ENCODE data around the gene SRGAP2C.
A peak's percentile ranks its signal among the peaks of the same experiment; 100 is the strongest.
"Not testable (repeated sequence)": the region's sequence is repeated elsewhere in the genome, so short reads cannot be mapped to it uniquely, and the experiment has no call there.

The SRGAP2C gene

DNA sequence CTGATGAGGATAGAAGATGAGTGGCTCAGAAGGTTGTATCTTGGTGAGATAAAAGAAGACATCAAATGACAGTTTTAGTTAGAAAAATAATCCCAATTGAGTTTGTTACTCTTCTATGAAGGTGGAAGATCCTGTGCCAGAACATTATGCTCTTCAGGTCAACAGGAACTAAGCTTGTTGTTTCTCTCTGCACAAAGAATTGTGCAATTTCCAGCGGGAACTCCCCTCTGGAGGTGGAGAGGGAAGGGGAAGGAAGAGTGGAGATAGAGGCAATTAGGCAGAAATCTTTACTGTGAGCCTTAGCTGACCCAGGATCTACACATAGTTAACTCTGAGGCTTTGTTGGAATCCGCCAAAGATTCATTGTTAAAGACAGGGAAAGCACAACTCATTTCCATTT is 77.4 kb downstream of the SRGAP2C start:
- H3K9me3 ChIP-seq; H3K36me3 ChIP-seq; H3K4me3 ChIP-seq (ENCODE audit: low read depth in 1 of 2, low read length in 1 of 2); H3K27me3 ChIP-seq; H3K27ac ChIP-seq; H3K4me1 ChIP-seq (ENCODE audit: control insufficient read depth in 1 of 2, insufficient read depth in 1 of 2, low read depth in 1 of 2, low read length in 1 of 2): not testable (repeated sequence)

DNA sequence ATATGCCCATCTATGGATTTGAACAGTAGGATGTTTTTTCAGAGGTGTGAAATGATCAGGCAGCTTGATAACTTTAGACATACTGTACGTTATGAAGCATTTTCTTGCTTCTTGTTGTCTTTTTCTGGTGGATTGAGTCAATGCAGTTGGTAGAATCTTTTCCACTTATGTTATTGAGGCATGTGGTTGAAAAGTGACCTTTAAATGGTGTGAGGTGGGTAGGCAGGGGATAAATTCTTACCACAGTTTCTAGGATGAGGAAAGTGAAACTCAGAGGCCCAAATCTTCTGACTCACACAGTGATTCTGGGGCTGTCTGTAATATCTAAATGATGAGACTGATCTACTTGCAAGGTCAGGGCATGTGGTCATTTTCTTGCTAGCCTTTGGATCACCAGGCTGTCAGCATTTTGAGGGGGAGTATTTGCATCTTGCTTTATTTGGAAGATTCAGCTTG is 79.0 kb downstream of the SRGAP2C start:
- H3K27me3 ChIP-seq; H3K27ac ChIP-seq; H3K36me3 ChIP-seq; H3K4me3 ChIP-seq (ENCODE audit: low read depth in 1 of 2, low read length in 1 of 2); H3K9me3 ChIP-seq; H3K4me1 ChIP-seq (ENCODE audit: control insufficient read depth in 1 of 2, insufficient read depth in 1 of 2, low read depth in 1 of 2, low read length in 1 of 2): not testable (repeated sequence)

DNA sequence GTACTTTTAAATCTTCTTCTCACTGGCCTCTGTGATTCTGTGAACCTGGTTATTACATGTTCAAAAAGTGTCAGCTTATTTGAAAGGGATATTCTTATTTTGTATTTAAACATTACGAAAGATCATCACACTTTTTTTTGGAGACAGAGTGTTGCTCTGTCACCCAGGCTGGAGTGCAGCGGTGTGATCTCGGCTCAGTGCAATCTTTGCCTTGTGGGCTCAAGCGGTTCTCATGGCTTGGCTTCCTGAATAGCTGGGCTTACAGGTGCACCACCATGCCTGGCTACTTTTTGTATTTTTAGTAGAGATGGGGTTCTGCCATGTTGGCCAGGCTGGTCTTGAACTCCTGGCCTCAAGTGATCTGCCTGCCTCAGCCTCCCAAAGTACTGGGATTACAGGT is 82.3 kb downstream of the SRGAP2C start:
- not testable (repeated sequence) for H3K4me1 ChIP-seq (ENCODE audit: control insufficient read depth in 1 of 2, insufficient read depth in 1 of 2, low read depth in 1 of 2, low read length in 1 of 2); H3K4me3 ChIP-seq (ENCODE audit: low read depth in 1 of 2, low read length in 1 of 2); H3K27ac ChIP-seq; H3K36me3 ChIP-seq; H3K27me3 ChIP-seq; H3K9me3 ChIP-seq

DNA sequence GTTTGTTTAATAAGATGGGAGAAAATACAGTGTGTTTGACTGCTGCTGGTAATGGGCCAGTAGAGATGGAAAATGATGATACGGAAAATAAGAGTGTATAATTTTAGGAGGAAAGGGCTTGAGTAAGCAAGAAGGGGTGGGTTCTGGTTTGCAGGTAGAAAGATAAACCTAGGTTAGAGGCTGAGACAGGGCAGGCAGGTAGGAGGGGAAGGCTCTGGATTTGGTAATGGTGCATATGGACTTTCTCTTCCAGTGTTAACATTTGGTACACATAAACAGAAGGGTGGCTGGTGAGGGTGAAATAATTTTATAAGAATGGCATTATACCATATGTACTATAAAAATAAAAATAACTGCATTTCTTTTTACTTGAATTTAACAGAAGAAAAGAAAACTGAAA is 84.5 kb downstream of the SRGAP2C start:
- H3K27me3 ChIP-seq; H3K27ac ChIP-seq; H3K36me3 ChIP-seq; H3K4me1 ChIP-seq (ENCODE audit: control insufficient read depth in 1 of 2, insufficient read depth in 1 of 2, low read depth in 1 of 2, low read length in 1 of 2); H3K9me3 ChIP-seq; H3K4me3 ChIP-seq (ENCODE audit: low read depth in 1 of 2, low read length in 1 of 2): not testable (repeated sequence)

DNA sequence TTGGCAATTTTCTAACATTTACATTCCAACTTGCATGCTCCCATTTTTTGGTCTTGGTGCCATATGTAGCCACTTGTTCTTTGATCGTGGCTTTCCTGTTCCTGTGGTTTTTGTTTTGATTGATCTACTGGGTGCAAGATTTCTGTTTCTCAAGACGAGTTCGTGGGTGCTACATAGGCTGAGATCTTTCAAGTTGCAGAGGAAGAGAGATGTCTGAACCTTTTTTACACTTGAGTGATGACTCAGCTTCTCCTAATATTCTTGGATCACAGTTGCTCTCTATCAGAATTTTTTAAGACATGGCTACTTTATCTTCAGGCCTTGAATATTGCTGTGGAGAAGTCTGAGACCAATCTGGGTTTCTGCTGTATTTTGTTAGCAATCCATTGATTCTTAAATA is 85.2 kb downstream of the SRGAP2C start:
- not testable (repeated sequence) for H3K4me1 ChIP-seq (ENCODE audit: control insufficient read depth in 1 of 2, insufficient read depth in 1 of 2, low read depth in 1 of 2, low read length in 1 of 2); H3K36me3 ChIP-seq; H3K9me3 ChIP-seq; H3K27me3 ChIP-seq; H3K4me3 ChIP-seq (ENCODE audit: low read depth in 1 of 2, low read length in 1 of 2)
- peak overlapping the region; percentile 58 for H3K27ac ChIP-seq

DNA sequence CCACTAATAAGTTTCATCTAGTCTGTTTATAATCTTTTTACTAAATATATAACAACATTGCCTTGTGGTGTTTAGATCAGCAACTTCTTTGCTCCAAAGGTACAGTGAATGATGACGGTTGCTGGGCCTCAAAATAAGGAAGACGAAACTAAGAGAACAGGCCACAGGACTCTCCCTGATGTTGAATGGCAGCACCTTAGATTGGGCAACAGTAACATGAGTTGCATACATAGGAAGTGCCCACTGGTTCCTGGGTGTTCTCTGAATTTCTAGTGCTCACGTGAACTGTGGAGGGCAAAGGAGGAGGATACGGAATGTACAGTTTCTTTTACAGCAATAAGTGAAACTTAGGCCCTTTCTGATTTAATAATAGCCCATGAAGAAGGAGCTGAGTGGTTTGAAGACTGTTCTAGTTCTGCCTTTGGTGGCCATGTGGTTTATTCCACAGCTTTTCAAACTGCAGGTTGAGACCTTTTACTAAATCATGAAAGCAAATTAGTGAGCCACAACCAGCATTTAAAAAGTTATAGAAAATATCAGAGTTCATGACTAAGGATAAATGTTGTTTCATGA is 86.5 kb downstream of the SRGAP2C start:
- not testable (repeated sequence) for H3K4me1 ChIP-seq (ENCODE audit: control insufficient read depth in 1 of 2, insufficient read depth in 1 of 2, low read depth in 1 of 2, low read length in 1 of 2); H3K27me3 ChIP-seq
- peak overlapping the region; percentile 69 for H3K27ac ChIP-seq

DNA sequence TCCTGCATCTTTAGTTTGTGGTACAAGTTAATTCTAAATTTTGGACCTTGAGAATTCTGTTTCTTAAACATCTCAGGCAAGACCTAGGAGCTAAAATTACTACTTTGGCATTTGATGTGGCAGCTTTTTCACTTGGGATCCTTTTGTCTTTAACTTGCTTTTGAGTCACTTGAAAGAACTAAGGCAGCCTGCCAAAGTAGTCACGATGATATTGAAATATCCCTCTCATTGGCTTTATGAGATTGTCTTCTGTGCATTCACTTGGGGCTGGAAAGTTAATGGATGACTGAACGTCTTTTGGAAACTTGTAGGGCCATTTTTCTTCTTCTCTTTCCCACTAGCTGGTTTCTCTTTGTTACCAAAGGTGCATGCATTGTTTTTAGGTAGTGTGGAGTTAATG is 90.7 kb downstream of the SRGAP2C start:
- not testable (repeated sequence) for H3K27me3 ChIP-seq; H3K27ac ChIP-seq; H3K36me3 ChIP-seq; H3K4me3 ChIP-seq (ENCODE audit: low read depth in 1 of 2, low read length in 1 of 2); H3K4me1 ChIP-seq (ENCODE audit: control insufficient read depth in 1 of 2, insufficient read depth in 1 of 2, low read depth in 1 of 2, low read length in 1 of 2); H3K9me3 ChIP-seq

More for the DNA sequence above, 86.5 kb downstream of the SRGAP2C start:
- H3K9me3 ChIP-seq; H3K36me3 ChIP-seq; H3K4me3 ChIP-seq (ENCODE audit: low read depth in 1 of 2, low read length in 1 of 2): not testable (repeated sequence)

DNA sequence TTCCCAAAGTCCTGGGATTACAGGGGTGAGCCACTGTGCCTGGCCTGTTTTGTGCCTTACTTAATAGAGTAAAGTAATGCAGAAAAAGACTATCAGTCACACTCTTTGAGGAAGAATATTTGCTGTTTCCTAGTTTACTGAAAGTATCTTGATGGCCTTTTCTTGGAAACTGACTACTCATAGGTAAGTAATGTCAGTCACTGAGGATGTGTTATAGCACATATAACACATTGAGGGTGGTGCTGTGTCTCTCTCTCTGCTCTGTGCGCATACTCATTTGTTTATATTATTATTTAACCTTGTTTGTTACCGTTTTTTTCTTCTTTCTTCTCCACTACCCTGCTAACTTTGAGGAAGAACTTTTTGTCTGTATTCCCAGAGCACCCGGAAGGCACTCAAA is 93.4 kb downstream of the SRGAP2C start:
- not testable (repeated sequence) for H3K27ac ChIP-seq; H3K4me3 ChIP-seq (ENCODE audit: low read depth in 1 of 2, low read length in 1 of 2); H3K27me3 ChIP-seq; H3K36me3 ChIP-seq; H3K9me3 ChIP-seq; H3K4me1 ChIP-seq (ENCODE audit: control insufficient read depth in 1 of 2, insufficient read depth in 1 of 2, low read depth in 1 of 2, low read length in 1 of 2)

DNA sequence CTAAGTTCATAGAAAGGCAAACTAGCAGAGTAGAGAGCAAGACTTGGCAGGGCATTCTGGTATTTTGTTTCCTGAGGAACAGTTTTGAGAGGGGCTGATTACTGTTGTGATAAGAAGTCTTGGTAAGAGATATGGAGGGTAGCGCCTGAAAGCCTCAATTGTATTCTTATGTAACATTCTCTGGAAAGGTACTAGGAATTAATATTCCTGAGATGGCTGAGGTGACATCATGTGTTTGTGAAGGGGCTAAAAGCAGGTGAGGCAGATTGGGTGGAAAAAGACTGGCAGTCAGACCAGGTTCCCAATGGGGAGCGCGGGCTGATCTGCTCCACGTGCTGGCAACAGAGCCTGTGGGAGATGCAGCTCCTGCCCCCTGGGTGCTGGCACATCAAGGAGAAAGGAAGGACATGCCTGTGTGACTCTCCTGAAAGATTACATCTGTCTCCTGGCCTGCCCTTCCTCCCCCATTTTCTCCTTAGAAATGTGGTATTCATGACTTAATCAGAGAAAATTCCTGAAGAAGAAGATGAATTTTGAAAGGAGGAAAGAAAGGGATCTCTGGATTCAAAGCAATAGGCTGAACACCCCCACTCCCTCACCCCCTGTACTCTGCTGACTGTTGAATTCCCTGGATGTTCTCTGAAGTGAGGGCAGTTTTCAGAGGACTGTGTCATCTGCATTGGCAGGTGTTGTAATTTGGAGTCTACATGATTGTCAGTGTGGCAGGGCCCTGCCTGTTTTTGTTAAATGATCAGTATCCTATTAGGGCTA is 94.2 kb downstream of the SRGAP2C start:
- not testable (repeated sequence) for H3K27ac ChIP-seq; H3K9me3 ChIP-seq; H3K4me3 ChIP-seq (ENCODE audit: low read depth in 1 of 2, low read length in 1 of 2); H3K4me1 ChIP-seq (ENCODE audit: control insufficient read depth in 1 of 2, insufficient read depth in 1 of 2, low read depth in 1 of 2, low read length in 1 of 2); H3K27me3 ChIP-seq; H3K36me3 ChIP-seq

DNA sequence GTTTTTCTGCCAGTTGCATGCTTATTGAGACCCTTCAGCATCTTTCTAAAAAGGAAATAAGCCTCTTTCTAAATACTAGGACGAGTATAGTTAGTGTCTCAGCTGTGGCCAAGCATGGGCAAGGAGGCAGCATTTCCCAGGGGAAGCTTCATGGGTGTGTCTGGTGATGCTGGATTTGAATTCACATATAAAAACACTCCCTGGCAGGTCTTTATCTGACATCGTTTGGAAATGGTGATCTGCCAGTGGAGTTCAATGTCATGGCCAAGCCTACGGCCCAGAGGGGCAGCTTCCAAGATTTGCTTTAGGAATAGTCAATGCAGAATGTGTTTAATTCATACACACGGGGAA is 94.7 kb downstream of the SRGAP2C start:
- not testable (repeated sequence) for H3K36me3 ChIP-seq; H3K27me3 ChIP-seq; H3K4me1 ChIP-seq (ENCODE audit: control insufficient read depth in 1 of 2, insufficient read depth in 1 of 2, low read depth in 1 of 2, low read length in 1 of 2)

DNA sequence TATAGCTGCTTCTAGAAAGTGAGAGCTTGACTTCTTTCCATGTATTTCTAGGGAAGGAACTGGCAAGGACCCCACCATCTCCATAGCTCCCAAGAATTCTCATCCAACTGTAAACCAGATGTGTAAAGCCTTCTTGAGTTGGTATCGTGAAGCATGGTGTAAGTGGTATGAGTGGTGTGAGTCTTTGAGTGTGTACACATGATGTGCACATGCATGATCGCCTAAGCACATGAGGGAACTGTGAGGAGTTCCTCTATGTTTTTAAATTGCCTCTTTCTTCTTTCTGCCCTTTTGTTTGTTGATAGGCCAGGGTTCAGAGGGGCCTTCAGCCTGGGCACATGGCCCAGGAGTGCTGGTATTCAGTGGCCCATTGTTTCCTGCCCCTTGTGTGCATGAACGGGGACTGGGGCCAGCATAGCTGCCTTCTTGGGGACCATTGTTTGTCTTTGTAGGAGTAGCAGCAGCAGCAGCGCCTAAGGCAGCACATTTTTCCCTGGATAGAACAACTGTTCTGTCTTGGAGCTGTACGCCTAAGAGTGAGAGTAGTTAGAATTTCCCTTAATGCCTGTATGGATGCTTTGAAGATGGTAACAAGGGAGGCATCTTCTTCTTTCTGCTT is 96.0 kb downstream of the SRGAP2C start:
- not testable (repeated sequence) for H3K4me1 ChIP-seq (ENCODE audit: control insufficient read depth in 1 of 2, insufficient read depth in 1 of 2, low read depth in 1 of 2, low read length in 1 of 2); H3K27ac ChIP-seq; H3K9me3 ChIP-seq; H3K27me3 ChIP-seq; H3K36me3 ChIP-seq; H3K4me3 ChIP-seq (ENCODE audit: low read depth in 1 of 2, low read length in 1 of 2)

More for the DNA sequence above, 94.7 kb downstream of the SRGAP2C start:
- not testable (repeated sequence) for H3K27ac ChIP-seq; H3K9me3 ChIP-seq; H3K4me3 ChIP-seq (ENCODE audit: low read depth in 1 of 2, low read length in 1 of 2)

DNA sequence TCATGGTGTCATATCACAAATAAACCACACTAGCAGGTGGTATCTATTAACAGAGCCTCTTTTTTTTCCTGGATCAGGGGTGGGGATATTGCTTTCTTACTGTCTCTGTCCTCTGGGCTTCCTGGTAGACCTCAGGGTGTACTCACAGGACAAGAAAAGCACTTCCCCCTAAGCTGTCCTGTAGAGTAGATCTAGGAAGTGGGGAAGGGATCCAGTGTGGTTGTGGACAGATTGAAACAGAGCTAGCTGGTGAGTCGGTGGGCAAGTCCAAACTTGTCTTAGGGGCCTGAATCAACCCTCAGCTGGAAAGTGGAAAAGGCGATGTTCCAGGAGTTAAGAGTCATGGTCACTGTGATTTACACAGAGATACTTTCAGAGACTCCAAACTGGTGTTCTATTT is 96.7 kb downstream of the SRGAP2C start:
- H3K36me3 ChIP-seq, result not testable (repeated sequence)

DNA sequence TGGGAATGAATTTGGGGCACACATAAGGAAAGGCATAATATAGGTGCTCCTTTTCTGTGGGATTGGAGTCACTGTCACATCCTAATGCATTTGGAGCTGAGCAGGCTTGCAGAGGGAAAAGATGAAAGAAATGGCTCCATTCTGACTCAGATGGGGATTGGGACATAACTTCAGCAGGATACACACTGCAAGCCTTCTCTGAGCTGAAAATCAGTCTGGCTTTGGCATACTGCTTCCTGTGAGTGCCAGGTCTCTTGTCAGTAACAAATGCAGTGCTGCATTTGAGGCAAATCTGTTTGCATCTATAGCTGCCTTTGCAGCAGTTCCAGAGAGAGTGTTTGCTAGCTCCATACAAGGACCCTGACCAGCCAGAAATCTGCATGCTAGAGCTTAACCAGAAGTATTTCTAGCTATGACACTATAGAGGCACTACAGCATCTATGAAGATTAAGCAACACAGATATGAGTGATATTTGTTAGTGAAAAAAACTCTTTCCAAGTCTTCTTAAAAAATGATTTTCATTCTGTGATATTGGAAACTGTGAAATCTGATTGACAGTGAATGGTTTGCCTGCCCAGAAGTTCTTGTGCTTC is 98.9 kb downstream of the SRGAP2C start:
- H3K9me3 ChIP-seq; H3K27ac ChIP-seq; H3K36me3 ChIP-seq; H3K27me3 ChIP-seq; H3K4me3 ChIP-seq (ENCODE audit: low read depth in 1 of 2, low read length in 1 of 2); H3K4me1 ChIP-seq (ENCODE audit: control insufficient read depth in 1 of 2, insufficient read depth in 1 of 2, low read depth in 1 of 2, low read length in 1 of 2): not testable (repeated sequence)

More for the DNA sequence above, 96.7 kb downstream of the SRGAP2C start:
- not testable (repeated sequence) for H3K27me3 ChIP-seq; H3K27ac ChIP-seq; H3K9me3 ChIP-seq; H3K4me3 ChIP-seq (ENCODE audit: low read depth in 1 of 2, low read length in 1 of 2); H3K4me1 ChIP-seq (ENCODE audit: control insufficient read depth in 1 of 2, insufficient read depth in 1 of 2, low read depth in 1 of 2, low read length in 1 of 2)

DNA sequence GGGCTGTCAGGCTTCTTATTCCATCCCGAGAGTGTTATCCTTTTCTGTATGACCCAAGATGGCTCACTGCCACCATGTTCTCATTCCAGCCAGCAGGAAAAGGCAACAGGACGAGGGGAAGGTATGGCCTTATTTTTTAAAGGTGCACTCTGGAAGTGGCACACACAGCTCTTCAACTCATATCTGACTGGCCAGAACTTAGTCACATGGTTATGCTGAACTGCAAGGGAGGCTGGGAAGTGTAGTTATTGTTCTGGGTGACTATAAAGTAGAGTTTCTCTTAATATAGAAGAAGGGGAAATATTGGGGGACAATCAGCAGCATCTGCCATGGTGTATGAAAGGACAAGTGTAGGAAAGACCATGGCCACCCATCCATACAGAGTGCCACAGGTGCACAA is 107.8 kb downstream of the SRGAP2C start:
- H3K36me3 ChIP-seq, result not testable (repeated sequence)

More for the DNA sequence above, 107.8 kb downstream of the SRGAP2C start:
- not testable (repeated sequence) for H3K9me3 ChIP-seq; H3K27ac ChIP-seq; H3K27me3 ChIP-seq; H3K4me3 ChIP-seq (ENCODE audit: low read depth in 1 of 2, low read length in 1 of 2); H3K4me1 ChIP-seq (ENCODE audit: control insufficient read depth in 1 of 2, insufficient read depth in 1 of 2, low read depth in 1 of 2, low read length in 1 of 2)

All from neutrophil (primary cell).